Astrocyte (in vitro differentiated cells and primary cell): Measurements from ENCODE around the gene SH3BP2. TPM values are rescaled to one million over a fixed set of nuclear protein-coding genes. Genes with fewer than 3 reads are reported as not detected.
A peak's percentile ranks its signal among the peaks of the same experiment; 100 is the strongest.

Experiments
- DNase-seq: peaks from one replicate; pipeline ENCODE4 v3.0.0-alpha.2; 2010; ENCODE audit warnings: low read depth
- FAIRE-seq: peaks from 2 replicates; lab custom pipeline; 2011; peaks lifted over from hg19 to GRCh38; lab: Jason Lieb, UNC
- H2AFZ ChIP-seq: 2 replicates; pipeline ENCODE4 v1.6.0; 2012; ENCODE audit warnings: low read depth, low read length, inconsistent platforms
- H3K27ac ChIP-seq: 2 replicates; pipeline ENCODE4 v1.5.1; 2011; ENCODE audit warnings: low read depth, low read length, inconsistent platforms
- H3K27me3 ChIP-seq: 2 replicates; pipeline ENCODE4 v1.6.0; 2011; ENCODE audit warnings: low read length, inconsistent platforms; ENCODE audit not compliant: insufficient read depth
- H3K36me3 ChIP-seq: 2 replicates; pipeline ENCODE4 v1.5.1; 2011; ENCODE audit warnings: low read length, inconsistent platforms; ENCODE audit not compliant: insufficient read depth
- H3K4me1 ChIP-seq: 2 replicates; pipeline ENCODE4 v1.5.1; 2011; ENCODE audit warnings: low read length, inconsistent platforms; ENCODE audit not compliant: insufficient read depth
- H3K4me2 ChIP-seq: 2 replicates; pipeline ENCODE4 v1.6.0; 2012; ENCODE audit warnings: low read length, inconsistent platforms
- H3K4me3 ChIP-seq: 2 replicates; pipeline ENCODE4 v1.5.1; 2011; ENCODE audit warnings: low read depth, mild to moderate bottlenecking, low read length, inconsistent platforms; ENCODE audit not compliant: insufficient read depth
- H3K79me2 ChIP-seq: 2 replicates; pipeline ENCODE4 v1.6.0; 2012; ENCODE audit warnings: mild to moderate bottlenecking, low read length, inconsistent platforms; ENCODE audit not compliant: insufficient read depth
- H3K9ac ChIP-seq: 2 replicates; pipeline ENCODE4 v1.6.0; 2012; ENCODE audit warnings: mild to moderate bottlenecking, low read length, inconsistent platforms
- H3K9me3 ChIP-seq: 2 replicates; pipeline ENCODE4 v1.5.1; 2012; ENCODE audit warnings: low read depth, mild to moderate bottlenecking, low read length, inconsistent platforms; ENCODE audit not compliant: insufficient read depth
- H4K20me1 ChIP-seq: 2 replicates; pipeline ENCODE4 v1.6.0; 2012; ENCODE audit warnings: low read length, inconsistent platforms; ENCODE audit not compliant: insufficient read depth
- H3K27ac Mint-ChIP-seq: one replicate; pipeline ENCODE4 v1.8.0; 2021; ENCODE audit warnings: mild to moderate bottlenecking, mixed read lengths; ENCODE audit not compliant: unreplicated experiment
- H3K27me3 Mint-ChIP-seq: one replicate; pipeline ENCODE4 v1.8.0; 2021; ENCODE audit warnings: low read depth, mixed read lengths; ENCODE audit not compliant: unreplicated experiment
- H3K36me3 Mint-ChIP-seq: one replicate; pipeline ENCODE4 v1.8.0; 2021; ENCODE audit warnings: low read depth, mixed read lengths; ENCODE audit not compliant: unreplicated experiment
- H3K4me1 Mint-ChIP-seq: one replicate; pipeline ENCODE4 v1.8.0; 2021; ENCODE audit warnings: low read depth, mixed read lengths; ENCODE audit not compliant: unreplicated experiment
- H3K4me3 Mint-ChIP-seq: one replicate; pipeline ENCODE4 v1.8.0; 2021; ENCODE audit warnings: mild to moderate bottlenecking, moderate library complexity, mixed read lengths; ENCODE audit not compliant: unreplicated experiment
- H3K9me3 Mint-ChIP-seq: one replicate; pipeline ENCODE4 v1.8.0; 2021; ENCODE audit warnings: mild to moderate bottlenecking, mixed read lengths; ENCODE audit not compliant: unreplicated experiment
- EZH2 ChIP-seq: IDR thresholded peaks from 2 replicates; pipeline ENCODE4 v1.6.1; 2012; ENCODE audit warnings: mild to moderate bottlenecking, low read length, inconsistent platforms; ENCODE audit not compliant: insufficient read depth
- total RNA-seq: library from RNA; stranded (reverse); gene quantifications from 2 replicates; pipeline ENCODE4 v1.2.1, GENCODE V29; 2021
- TF ChIP-seq, protein P1 (sequence below): IDR thresholded peaks from 2 replicates; pipeline ENCODE4 v1.5.1; 2011; ENCODE audit warnings: low read depth, mild to moderate bottlenecking, inconsistent platforms, low read length, moderate library complexity; ENCODE audit not compliant: insufficient read depth

The SH3BP2 gene
- total RNA-seq, 1 donor from 2014 or later = 33.7 TPM

DNA sequence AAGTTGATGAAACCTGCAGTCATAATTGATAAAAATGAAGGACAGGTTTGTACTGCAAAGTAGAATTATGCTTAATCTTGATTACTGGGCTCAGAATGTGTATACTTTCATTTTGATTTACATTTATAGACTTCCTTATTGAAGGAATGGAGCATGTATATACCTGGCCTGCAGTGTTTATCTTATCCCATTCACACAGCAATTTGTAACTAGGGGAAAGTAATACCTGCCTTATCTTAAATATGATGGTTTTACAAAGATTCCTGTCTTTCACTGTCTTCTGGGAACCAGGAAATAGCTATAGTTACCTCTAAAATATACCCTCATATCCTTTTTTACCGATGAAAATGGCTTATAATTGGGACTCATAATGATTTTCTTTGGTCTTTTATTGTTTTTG, 80.4 kb downstream of the SH3BP2 start:
- no peak for FAIRE-seq
- Histone ChIP-seq H4K20me1 (peaks cover 87% of the 10 kb centered on the region), H3K4me2 (no peak overlapping the region), H3K27ac (no peak overlapping the region), H3K79me2 (peaks cover 93% of the 10 kb centered on the region), H3K4me3 (no peak overlapping the region), H2AFZ (no peak overlapping the region), H3K27me3 (no peaks in the 10 kb centered on the region), H3K4me1 (peaks cover 6% of the 10 kb centered on the region), H3K36me3 (peaks cover 6% of the 10 kb centered on the region), H3K9me3 (no peaks in the 10 kb centered on the region), H3K9ac (no peak overlapping the region)
- Mint-ChIP-seq H3K4me3 (no peak overlapping the region), H3K27me3 (no peaks in the 10 kb centered on the region), H3K9me3 (no peaks in the 10 kb centered on the region), H3K27ac (no peak overlapping the region), H3K36me3 (peaks cover 20% of the 10 kb centered on the region), H3K4me1 (peaks cover 32% of the 10 kb centered on the region)
- DNase-seq = no peak
- TF ChIP-seq, protein P1, sequence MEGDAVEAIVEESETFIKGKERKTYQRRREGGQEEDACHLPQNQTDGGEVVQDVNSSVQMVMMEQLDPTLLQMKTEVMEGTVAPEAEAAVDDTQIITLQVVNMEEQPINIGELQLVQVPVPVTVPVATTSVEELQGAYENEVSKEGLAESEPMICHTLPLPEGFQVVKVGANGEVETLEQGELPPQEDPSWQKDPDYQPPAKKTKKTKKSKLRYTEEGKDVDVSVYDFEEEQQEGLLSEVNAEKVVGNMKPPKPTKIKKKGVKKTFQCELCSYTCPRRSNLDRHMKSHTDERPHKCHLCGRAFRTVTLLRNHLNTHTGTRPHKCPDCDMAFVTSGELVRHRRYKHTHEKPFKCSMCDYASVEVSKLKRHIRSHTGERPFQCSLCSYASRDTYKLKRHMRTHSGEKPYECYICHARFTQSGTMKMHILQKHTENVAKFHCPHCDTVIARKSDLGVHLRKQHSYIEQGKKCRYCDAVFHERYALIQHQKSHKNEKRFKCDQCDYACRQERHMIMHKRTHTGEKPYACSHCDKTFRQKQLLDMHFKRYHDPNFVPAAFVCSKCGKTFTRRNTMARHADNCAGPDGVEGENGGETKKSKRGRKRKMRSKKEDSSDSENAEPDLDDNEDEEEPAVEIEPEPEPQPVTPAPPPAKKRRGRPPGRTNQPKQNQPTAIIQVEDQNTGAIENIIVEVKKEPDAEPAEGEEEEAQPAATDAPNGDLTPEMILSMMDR = no peak
- no peak for TF ChIP-seq EZH2

DNA sequence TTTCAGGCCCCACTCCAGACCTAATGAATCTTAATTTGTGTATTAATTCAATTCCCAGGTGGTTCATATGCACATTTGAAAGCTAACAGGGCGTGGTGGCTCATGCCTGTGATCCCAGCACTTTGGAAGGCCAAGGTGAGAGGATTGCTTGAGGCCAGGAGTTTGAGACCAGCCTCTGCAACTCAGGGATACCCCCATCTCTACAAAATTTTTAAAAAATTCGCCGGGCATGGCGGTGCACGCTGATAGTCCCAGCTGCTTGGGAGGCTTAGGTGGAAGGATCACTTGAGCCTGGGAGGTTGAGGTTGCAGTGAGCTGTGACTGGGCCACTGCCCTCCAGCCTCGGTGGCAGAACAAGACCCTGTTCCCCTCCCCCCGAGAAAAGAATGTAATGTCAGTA, 82.0 kb downstream of the SH3BP2 start:
- H3K36me3 ChIP-seq = peaks cover 7% of the 10 kb centered on the region
- no peak overlapping the region for H3K27ac Mint-ChIP-seq

DNA sequence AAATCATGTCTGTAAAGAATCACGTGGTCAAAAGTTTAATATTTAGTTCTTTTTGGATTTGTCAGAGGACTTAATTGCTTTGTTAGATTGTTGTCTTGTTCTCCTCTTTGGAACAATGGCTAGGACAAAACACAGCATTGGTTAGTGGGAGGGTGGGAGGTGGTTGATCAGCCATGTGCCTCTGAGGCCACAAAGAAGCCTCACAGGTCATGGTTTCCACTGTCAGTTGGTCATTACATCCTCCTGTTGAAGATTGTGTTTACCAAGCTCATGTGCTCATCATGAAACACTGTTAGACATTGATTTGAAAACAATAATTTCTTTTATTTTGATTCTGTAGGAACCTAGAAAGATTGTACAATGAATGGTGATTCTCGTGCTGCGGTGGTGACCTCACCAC, 82.7 kb downstream of the SH3BP2 start:
- H4K20me1 ChIP-seq = peaks cover 81% of the 10 kb centered on the region
- H3K27me3 ChIP-seq = no peaks in the 10 kb centered on the region
- Mint-ChIP-seq H3K9me3 (no peaks in the 10 kb centered on the region), H3K4me1 (peaks cover 13% of the 10 kb centered on the region), H3K27ac (peak overlapping the region; percentile 47), H3K4me3 (no peak overlapping the region), H3K36me3 (peaks cover 36% of the 10 kb centered on the region), H3K27me3 (no peaks in the 10 kb centered on the region)
- no peak overlapping the region for H3K27ac ChIP-seq
- no peak overlapping the region for H2AFZ ChIP-seq
- TF ChIP-seq, protein P1 = no peak
- TF ChIP-seq EZH2 = no peak
- DNase-seq (no peak), FAIRE-seq (no peak)
- no peak overlapping the region for H3K4me2 ChIP-seq
- no peaks in the 10 kb centered on the region for H3K9me3 ChIP-seq
- peaks cover 2% of the 10 kb centered on the region for H3K4me1 ChIP-seq
- no peak overlapping the region for H3K4me3 ChIP-seq
- peaks cover 89% of the 10 kb centered on the region for H3K79me2 ChIP-seq
- H3K36me3 ChIP-seq = peaks cover 10% of the 10 kb centered on the region
- no peak overlapping the region for H3K9ac ChIP-seq

More for the DNA sequence above, 82.0 kb downstream of the SH3BP2 start:
- H2AFZ ChIP-seq = no peak overlapping the region
- TF ChIP-seq EZH2 = no peak
- TF ChIP-seq, protein P1 = no peak
- no peak overlapping the region for H3K27ac ChIP-seq
- DNase-seq (no peak), FAIRE-seq (no peak)
- peaks cover 32% of the 10 kb centered on the region for H3K36me3 Mint-ChIP-seq
- H3K79me2 ChIP-seq = peaks cover 92% of the 10 kb centered on the region
- no peaks in the 10 kb centered on the region for H3K9me3 ChIP-seq
- no peak overlapping the region for H3K9ac ChIP-seq
- no peak overlapping the region for H3K4me3 ChIP-seq
- peaks cover 2% of the 10 kb centered on the region for H3K4me1 ChIP-seq
- H3K4me1 Mint-ChIP-seq = peaks cover 17% of the 10 kb centered on the region
- H3K4me3 Mint-ChIP-seq = no peak overlapping the region
- no peaks in the 10 kb centered on the region for H3K27me3 Mint-ChIP-seq
- H4K20me1 ChIP-seq = peaks cover 84% of the 10 kb centered on the region
- H3K27me3 ChIP-seq = no peaks in the 10 kb centered on the region
- no peaks in the 10 kb centered on the region for H3K9me3 Mint-ChIP-seq
- no peak overlapping the region for H3K4me2 ChIP-seq
